HEK293T (cell line): Measurements from ENCODE around the gene CD36.

Experiments used
- CTCF ChIA-PET: fragments of 350-600 bp; formaldehyde crosslinking; extraction: SDS; loops from one replicate; lab custom pipeline; 2021; ENCODE audit warnings: antibody characterized with exemption, inconsistent platforms; lab: Yijun Ruan, JAX
- POLR2A ChIA-PET: fragments of 350-600 bp; formaldehyde crosslinking; extraction: SDS; loops from one replicate; lab custom pipeline; 2020; ENCODE audit warnings: antibody characterized with exemption, inconsistent platforms; lab: Yijun Ruan, JAX
- DNase-seq: peaks from one replicate; pipeline ENCODE4 v3.0.0; 2012; ENCODE audit warnings: mixed read lengths; ENCODE audit errors: extremely low spot score
- ARNT ChIP-seq: fragments of 450-650 bp; IDR thresholded peaks from 2 replicates; pipeline ENCODE4 v1.6.1; 2017; ENCODE audit warnings: mild to moderate bottlenecking
- BHLHE40 ChIP-seq: fragments of 450-650 bp; IDR thresholded peaks from 2 replicates; pipeline ENCODE4 v1.6.1; 2016; ENCODE audit warnings: mild to moderate bottlenecking, moderate library complexity, borderline replicate concordance
- CTBP1 ChIP-seq: fragments of 450-650 bp; IDR thresholded peaks from 2 replicates; pipeline ENCODE4 v1.6.1; 2016; ENCODE audit warnings: borderline replicate concordance
- ELF4 ChIP-seq: fragments of 450-650 bp; IDR thresholded peaks from 2 replicates; pipeline ENCODE4 v1.6.1; 2017; ENCODE audit warnings: antibody characterized with exemption
- FOXA1 ChIP-seq: fragments of 450-650 bp; IDR thresholded peaks from 2 replicates; pipeline ENCODE4 v1.6.1; 2016; ENCODE audit warnings: mild to moderate bottlenecking
- FOXK2 ChIP-seq: fragments of 450-650 bp; IDR thresholded peaks from 2 replicates; pipeline ENCODE4 v1.6.1; 2016; ENCODE audit warnings: mild to moderate bottlenecking
- FOXM1 ChIP-seq: fragments of 450-650 bp; IDR thresholded peaks from 2 replicates; pipeline ENCODE4 v1.6.1; 2017; ENCODE audit warnings: mild to moderate bottlenecking, borderline replicate concordance
- HDGF ChIP-seq: fragments of 450-650 bp; IDR thresholded peaks from 2 replicates; pipeline ENCODE4 v1.6.1; 2017; ENCODE audit warnings: antibody characterized with exemption, borderline replicate concordance
- L3MBTL2 ChIP-seq: fragments of 450-650 bp; conservative IDR thresholded peaks from 2 replicates; pipeline ENCODE4 v1.6.1; 2016; ENCODE audit warnings: mild to moderate bottlenecking
- LEF1 ChIP-seq: fragments of 450-650 bp; IDR thresholded peaks from 2 replicates; pipeline ENCODE4 v1.6.1; 2017; ENCODE audit warnings: mild to moderate bottlenecking, borderline replicate concordance
- NFRKB ChIP-seq: fragments of 450-650 bp; IDR thresholded peaks from 2 replicates; pipeline ENCODE4 v1.6.1; 2016; ENCODE audit warnings: mild to moderate bottlenecking, moderate library complexity
- SP1 ChIP-seq: fragments of 450-650 bp; IDR thresholded peaks from 2 replicates; pipeline ENCODE4 v1.6.1; 2017
- SUZ12 ChIP-seq: fragments of 450-650 bp; IDR thresholded peaks from 2 replicates; pipeline ENCODE4 v1.6.1; 2016; ENCODE audit warnings: mild to moderate bottlenecking
- TARDBP ChIP-seq: fragments of 450-650 bp; IDR thresholded peaks from 2 replicates; pipeline ENCODE4 v1.6.1; 2016
- ZNF384 ChIP-seq: fragments of 450-650 bp; IDR thresholded peaks from 2 replicates; pipeline ENCODE4 v1.6.1; 2016
- TF ChIP-seq, protein P1 (sequence below): fragments of 450-650 bp; IDR thresholded peaks from 2 replicates; pipeline ENCODE4 v1.6.1; 2016

Gene CD36

DNA sequence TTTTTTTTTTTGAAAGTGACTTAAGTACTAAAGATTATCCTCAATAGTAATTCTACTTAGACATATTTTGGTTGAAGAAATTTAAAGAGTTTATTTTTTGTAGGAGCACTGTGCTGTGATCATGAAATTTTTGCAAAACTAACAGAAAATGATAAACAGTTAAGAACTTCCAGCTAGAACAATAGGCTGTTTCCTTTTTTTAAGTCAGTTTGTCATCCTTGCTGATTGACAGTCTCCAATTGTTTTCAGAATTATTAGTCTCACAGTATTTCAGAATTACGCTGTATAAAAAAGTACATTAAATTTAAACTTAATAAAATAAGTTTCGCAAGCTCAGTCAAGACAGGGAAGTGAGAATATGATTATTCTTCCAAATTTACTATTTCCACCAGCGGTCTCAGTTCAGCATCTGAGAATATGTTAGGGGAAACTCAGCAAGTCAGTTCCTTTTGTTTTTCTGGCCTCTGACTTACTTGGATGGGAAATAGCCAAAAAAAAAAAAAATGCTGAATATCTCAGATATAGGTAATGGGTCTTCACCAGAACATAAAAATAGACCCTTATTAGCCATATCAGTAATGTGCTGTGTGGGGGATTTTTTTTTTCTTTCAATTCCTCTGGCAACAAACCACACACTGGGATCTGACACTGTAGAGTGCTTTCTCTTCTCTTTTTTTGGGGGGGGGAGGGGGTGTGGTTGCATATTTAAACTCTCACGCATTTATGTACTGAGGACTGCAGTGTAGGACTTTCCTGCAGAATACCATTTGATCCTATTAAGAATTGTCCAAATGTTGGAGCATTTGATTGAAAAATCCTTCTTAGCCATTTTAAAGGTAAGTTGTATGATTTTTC lies at the start of gene CD36:
Gene CD36 (plus strand): TSS at position 732 of the 855 bp plus-strand sequence. CDS start 8,099 bp downstream, outside the sequence.
- DNase-seq: no peak
- CTCF ChIA-PET: no interaction called here

DNA sequence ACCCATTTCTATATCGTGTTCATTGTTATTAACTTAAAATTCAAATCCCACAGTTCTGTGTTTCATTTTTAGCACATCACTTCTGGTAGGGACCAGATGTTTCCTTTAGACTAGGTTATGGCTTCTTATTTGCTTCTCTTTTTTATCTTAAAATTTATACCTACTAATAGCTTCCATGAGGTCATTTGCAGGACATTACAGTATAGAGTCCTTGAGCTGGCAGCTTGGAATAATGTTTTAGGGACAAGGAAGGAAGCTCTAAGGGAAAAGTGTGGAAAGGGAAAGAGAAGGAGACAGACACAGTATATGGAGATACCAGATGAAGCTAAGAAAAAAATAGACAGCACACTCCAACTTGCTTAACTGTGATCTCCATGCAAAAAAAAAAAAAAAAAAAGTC lies 48.8 kb upstream of the CD36 start:
- DNase-seq: no peak
- ChIA-PET CTCF (interaction anchor here (0.7 kb wide), 1 partner anchor 878 kb away, joined by 3 read pairs; no protein-coding TSS in a partner anchor), POLR2A (no interaction called here)
- TF ChIP-seq, protein P1, sequence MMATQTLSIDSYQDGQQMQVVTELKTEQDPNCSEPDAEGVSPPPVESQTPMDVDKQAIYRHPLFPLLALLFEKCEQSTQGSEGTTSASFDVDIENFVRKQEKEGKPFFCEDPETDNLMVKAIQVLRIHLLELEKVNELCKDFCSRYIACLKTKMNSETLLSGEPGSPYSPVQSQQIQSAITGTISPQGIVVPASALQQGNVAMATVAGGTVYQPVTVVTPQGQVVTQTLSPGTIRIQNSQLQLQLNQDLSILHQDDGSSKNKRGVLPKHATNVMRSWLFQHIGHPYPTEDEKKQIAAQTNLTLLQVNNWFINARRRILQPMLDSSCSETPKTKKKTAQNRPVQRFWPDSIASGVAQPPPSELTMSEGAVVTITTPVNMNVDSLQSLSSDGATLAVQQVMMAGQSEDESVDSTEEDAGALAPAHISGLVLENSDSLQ: no peak
- TF ChIP-seq TARDBP (no peak), NFRKB (no peak)

More for the DNA sequence above, at the start of gene CD36:
- POLR2A ChIA-PET: no interaction called here
- TF ChIP-seq NFRKB: no peak

DNA sequence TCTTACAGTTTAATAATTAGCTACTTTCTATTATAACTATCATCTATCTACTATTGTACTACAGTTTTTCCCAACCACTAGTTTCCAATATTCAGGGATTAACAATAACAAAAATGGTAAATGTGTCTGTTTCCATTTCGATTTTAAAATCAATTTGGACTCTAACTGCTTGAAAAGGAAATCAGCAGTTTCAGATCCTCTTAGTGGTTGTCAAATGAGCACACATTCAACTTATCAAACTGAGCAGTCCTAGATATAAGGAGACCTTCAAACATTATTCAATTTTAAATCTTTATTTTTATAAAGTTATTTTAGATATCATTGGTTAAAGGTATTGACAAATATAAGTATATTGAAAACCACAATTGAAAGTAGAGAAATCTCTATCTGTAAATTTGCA lies 46.8 kb upstream of the CD36 start:
- ChIA-PET CTCF (no interaction called here), POLR2A (no interaction called here)
- no peak for TF ChIP-seq FOXK2
- TF ChIP-seq ARNT: no peak
- TF ChIP-seq NFRKB: no peak
- TF ChIP-seq LEF1: no peak
- no peak for TF ChIP-seq SUZ12
- no peak for TF ChIP-seq L3MBTL2
- TF ChIP-seq CTBP1: no peak
- DNase-seq: no peak

DNA sequence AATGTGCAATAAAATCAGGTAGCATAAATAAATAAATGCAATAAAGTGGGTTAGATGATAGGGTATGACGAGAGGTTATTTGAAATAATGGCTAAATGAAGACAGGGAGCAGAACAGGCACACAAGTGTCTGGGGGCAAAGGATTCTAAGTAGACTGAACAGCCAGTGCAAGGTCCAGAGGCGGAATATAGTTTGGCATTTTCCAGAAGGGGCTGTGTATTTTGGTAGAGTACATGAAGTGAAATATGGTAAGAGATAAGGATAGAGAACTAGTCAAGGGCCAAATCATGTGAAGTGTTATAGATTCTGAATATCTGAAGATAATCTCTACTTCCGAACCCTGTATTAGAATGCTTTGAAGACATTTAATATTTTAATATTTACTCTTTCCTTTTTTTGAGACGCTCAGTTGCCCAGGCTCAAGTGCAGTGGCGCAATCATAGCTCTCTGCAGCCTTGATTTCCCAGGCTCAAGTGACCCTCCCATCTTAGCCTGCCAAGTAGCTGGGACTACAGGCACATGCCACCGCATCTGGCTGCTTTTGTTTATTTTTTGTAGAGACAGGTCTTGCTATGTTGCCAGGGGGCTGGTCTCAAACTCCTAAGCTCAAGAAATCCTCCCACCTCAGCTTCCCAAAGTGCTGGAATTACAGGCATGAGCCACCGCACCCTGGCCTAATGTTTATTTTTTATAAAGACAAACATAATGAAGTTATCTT lies 44.4 kb upstream of the CD36 start:
- DNase-seq: no peak
- ChIA-PET CTCF (interaction anchor here (0.7 kb wide), 1 partner anchor 16 kb away, joined by 3 read pairs; no protein-coding TSS in a partner anchor), POLR2A (no interaction called here)
- TF ChIP-seq, protein P1: no peak
- TF ChIP-seq TARDBP (no peak), L3MBTL2 (no peak), ELF4 (no peak)

DNA sequence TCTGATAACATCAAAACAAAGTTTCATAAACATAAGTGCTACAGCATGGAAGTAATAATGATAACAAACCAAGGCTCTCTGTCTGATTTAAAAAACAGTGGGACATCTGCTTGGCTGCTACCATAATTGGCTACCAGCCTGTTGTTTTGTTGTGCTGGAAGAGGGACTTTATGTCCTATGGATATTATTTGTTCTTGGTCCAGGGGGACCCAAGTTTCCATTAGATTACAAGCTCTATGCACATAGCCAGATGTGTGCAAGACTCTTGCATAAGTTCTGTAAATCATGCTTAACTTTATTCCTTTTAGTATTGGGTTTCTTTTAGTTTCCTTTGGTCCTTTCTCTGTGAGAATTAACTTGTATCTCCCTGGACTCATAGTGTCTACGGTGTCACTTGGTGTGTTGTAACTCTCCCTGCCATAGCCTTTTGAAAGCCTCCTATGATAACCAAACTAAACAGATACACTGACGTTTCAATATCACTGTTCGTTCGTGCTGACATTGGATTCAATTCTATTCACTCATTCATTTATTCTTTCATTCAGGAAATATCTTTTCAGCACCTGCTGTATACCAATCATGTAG lies 41.4 kb upstream of the CD36 start:
- ChIA-PET CTCF (no interaction called here), POLR2A (no interaction called here)
- no peak for TF ChIP-seq SP1
- TF ChIP-seq NFRKB: no peak
- no peak for TF ChIP-seq CTBP1
- TF ChIP-seq FOXK2: no peak
- TF ChIP-seq L3MBTL2: no peak
- TF ChIP-seq BHLHE40: no peak
- no peak for TF ChIP-seq TARDBP
- TF ChIP-seq ZNF384: no peak
- TF ChIP-seq FOXM1: no peak
- TF ChIP-seq LEF1: no peak
- no peak for DNase-seq

DNA sequence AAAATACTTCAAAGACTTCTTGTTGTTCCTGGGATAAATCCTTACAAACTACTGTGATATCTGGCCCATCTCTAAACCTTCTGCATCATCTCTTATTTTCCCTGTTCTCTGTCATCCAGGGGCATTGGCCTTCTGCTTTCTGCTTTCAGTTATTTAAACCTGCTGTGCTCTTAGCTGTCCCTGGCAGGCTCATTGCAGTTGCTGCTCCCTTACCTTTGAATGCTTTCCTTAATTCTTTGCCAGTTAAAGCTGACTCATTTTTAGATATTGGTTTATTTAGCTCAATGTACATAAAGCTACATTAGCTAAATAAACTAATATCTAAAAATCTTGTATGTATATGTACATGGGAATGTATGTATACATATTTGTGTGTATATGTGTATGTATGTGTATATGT lies 40.6 kb upstream of the CD36 start:
- ChIA-PET POLR2A (no interaction called here), CTCF (no interaction called here)
- TF ChIP-seq CTBP1 (no peak), FOXK2 (no peak), SUZ12 (no peak), FOXA1 (no peak)
- DNase-seq: no peak

DNA sequence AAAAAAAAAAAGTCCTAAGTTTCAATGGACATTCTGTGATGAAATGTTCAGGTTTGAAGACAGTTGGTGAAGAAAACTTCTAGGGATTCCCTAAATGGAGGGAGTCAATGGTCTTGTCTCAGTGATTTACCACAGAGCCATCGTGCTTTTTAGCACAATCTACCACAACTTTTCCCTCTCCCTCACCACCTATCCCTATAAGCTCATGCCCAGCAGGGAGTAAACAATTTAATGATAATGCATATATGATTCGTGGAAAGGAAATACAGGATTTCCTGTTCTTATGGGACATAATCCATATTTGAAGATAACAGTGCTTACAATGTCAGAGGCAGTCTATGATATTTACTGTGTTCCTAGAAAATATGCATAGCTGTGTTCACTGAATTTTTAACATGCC lies 38.4 kb upstream of the CD36 start:
- ChIA-PET CTCF (interaction anchor here (0.5 kb wide), 1 partner anchor 78 kb away, joined by 3 read pairs; no protein-coding TSS in a partner anchor), POLR2A (no interaction called here)
- TF ChIP-seq FOXM1: no peak
- no peak for TF ChIP-seq ZNF384
- no peak for TF ChIP-seq ELF4
- TF ChIP-seq CTBP1: no peak
- TF ChIP-seq SUZ12: no peak
- TF ChIP-seq SP1: no peak
- TF ChIP-seq, protein P1: no peak
- TF ChIP-seq BHLHE40: no peak
- no peak for TF ChIP-seq FOXK2
- no peak for TF ChIP-seq L3MBTL2
- TF ChIP-seq TARDBP: no peak
- no peak for TF ChIP-seq HDGF
- no peak for TF ChIP-seq FOXA1
- no peak for TF ChIP-seq ARNT
- TF ChIP-seq LEF1: no peak
- TF ChIP-seq NFRKB: no peak
- no peak for DNase-seq
